Kidney tubule cell (primary cell): Measurements from ENCODE around the gene KLF16.

Experiments
- DNase-seq: peaks from one replicate; pipeline ENCODE4 v3.0.0-alpha.2; 2018; ENCODE audit warnings: low spot score

The KLF16 gene

GRCh38 chr19:1867349-1867724 is 4.0 kb upstream of the KLF16 start:
- DNase-seq: no peak

- DNase-seq: no peak
Observed at GRCh38 chr19:1866693-1867348, 3.4 kb upstream of the KLF16 start.

- no peak for DNase-seq
Observed at GRCh38 chr19:1865172-1866010, 2.0 kb upstream of the KLF16 start.

GRCh38 chr19:1864480-1865171 is 1.2 kb upstream of the KLF16 start:
- peak; percentile 73 for DNase-seq

GRCh38 chr19:1863638-1864479 is 480 bp upstream of the KLF16 start:
- peak; percentile 95 for DNase-seq

GRCh38 chr19:1862424-1863327 is 703 bp downstream of the KLF16 start:
- DNase-seq: peak; percentile 53

- no peak for DNase-seq
Observed at GRCh38 chr19:1862068-1862423, 1.3 kb downstream of the KLF16 start.

GRCh38 chr19:1861599-1862031 is 1.8 kb downstream of the KLF16 start:
- no peak for DNase-seq

- DNase-seq: no peak
Observed at GRCh38 chr19:1860821-1861598, 2.4 kb downstream of the KLF16 start.

GRCh38 chr19:1860042-1860775 is 3.2 kb downstream of the KLF16 start:
- DNase-seq: peak; percentile 77

- no peak for DNase-seq
Observed at GRCh38 chr19:1859331-1859781, 4.0 kb downstream of the KLF16 start.

- DNase-seq: no peak
Observed at GRCh38 chr19:1858412-1859081, 4.8 kb downstream of the KLF16 start.

- no peak for DNase-seq
Observed at GRCh38 chr19:1857648-1858326, 5.6 kb downstream of the KLF16 start.

GRCh38 chr19:1856698-1857603 is 6.4 kb downstream of the KLF16 start:
- peak; percentile 93 for DNase-seq

- DNase-seq: no peak
Observed at GRCh38 chr19:1856345-1856697, 7.1 kb downstream of the KLF16 start.

- no peak for DNase-seq
Observed at GRCh38 chr19:1855828-1856255, 7.5 kb downstream of the KLF16 start.
